Brain microvascular endothelial cell (primary cell): ENCODE results near the gene HIBADH.

Source experiments
- DNase-seq: peaks from one replicate; pipeline ENCODE4 v3.0.0-alpha.2; 2020
- H3K27ac ChIP-seq: fragments of 250-450 bp; sonication (Bioruptor Pico); 2 replicates; pipeline ENCODE4 v1.5.1; 2020; ENCODE audit warnings: mild to moderate bottlenecking, moderate library complexity
- H3K27me3 ChIP-seq: fragments of 250-450 bp; sonication (Bioruptor Pico); replicated peaks from 2 replicates; pipeline ENCODE4 v1.5.1; 2020; ENCODE audit warnings: mild to moderate bottlenecking
- H3K36me3 ChIP-seq: fragments of 250-450 bp; sonication (Bioruptor Pico); replicated peaks from 2 replicates; pipeline ENCODE4 v1.5.1; 2020; ENCODE audit warnings: mild to moderate bottlenecking
- H3K4me3 ChIP-seq: 2 replicates; pipeline ENCODE4 v1.5.1; 2011; ENCODE audit warnings: low read depth, mild to moderate bottlenecking, control low read depth, low read length, moderate library complexity
- in situ Hi-C: cut with HindIII; loops from 2 replicates; pipeline ENCODE4 v1.10.0; 2017; ENCODE audit warnings: low sequenced_read_pairs, low pct_ligation_motif_present
- TF ChIP-seq, protein P1 (sequence below): IDR thresholded peaks from 2 replicates; pipeline ENCODE4 v1.5.1; 2011; ENCODE audit warnings: low read depth, mild to moderate bottlenecking, moderate library complexity, low read length, control low read depth, inconsistent platforms; ENCODE audit errors: missing control alignments

Gene HIBADH

DNA sequence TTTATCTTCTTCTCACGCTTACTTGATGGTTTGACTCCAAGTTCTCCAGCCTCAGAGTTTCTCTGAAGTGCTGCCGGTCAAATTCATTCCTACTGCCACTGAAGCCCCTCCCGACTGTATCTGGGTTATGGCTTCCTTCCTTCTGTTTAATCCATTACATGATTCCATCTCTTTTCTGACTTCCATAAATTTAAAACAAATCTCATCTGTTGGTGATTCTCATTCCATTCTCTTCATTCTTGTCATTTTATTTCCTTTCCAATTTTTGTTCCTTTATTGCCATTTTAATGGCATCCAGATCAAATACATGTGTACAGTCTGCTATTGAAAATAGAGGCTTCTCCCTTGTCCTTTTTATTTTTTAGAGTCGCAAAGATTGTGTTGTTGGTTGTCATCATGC lies 25.4 kb upstream of the HIBADH start:
- no peak for DNase-seq
- in situ Hi-C loops, result no loop called here
- TF ChIP-seq, protein P1, sequence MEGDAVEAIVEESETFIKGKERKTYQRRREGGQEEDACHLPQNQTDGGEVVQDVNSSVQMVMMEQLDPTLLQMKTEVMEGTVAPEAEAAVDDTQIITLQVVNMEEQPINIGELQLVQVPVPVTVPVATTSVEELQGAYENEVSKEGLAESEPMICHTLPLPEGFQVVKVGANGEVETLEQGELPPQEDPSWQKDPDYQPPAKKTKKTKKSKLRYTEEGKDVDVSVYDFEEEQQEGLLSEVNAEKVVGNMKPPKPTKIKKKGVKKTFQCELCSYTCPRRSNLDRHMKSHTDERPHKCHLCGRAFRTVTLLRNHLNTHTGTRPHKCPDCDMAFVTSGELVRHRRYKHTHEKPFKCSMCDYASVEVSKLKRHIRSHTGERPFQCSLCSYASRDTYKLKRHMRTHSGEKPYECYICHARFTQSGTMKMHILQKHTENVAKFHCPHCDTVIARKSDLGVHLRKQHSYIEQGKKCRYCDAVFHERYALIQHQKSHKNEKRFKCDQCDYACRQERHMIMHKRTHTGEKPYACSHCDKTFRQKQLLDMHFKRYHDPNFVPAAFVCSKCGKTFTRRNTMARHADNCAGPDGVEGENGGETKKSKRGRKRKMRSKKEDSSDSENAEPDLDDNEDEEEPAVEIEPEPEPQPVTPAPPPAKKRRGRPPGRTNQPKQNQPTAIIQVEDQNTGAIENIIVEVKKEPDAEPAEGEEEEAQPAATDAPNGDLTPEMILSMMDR, result no peak
- no peak overlapping the region for H3K4me3 ChIP-seq
- no peak overlapping the region for H3K27ac ChIP-seq
- no peaks in the 10 kb centered on the region for H3K36me3 ChIP-seq
- H3K27me3 ChIP-seq, result no peaks in the 10 kb centered on the region

DNA sequence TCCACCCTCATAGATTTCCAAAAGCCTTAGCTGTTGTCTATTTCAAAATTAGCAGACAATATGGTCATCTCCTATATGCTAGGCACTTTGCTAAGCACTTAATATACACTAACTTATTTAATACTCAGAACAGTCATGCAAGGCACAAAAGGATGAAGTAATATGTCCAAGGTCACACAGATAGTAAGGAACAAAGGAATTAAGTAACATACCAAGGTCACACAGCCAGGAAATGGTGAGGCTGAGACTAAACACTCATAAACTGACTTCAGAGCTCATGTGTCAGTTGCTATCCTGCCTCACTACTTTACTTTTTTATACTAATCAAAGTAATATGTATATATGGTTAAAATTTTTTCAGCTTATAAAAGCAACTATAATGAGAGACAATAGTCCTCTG lies 23.6 kb upstream of the HIBADH start:
- no peak overlapping the region for H3K4me3 ChIP-seq
- H3K27me3 ChIP-seq, result no peaks in the 10 kb centered on the region
- in situ Hi-C loops, result no loop called here
- H3K36me3 ChIP-seq, result no peaks in the 10 kb centered on the region
- peak; percentile 38 for DNase-seq
- H3K27ac ChIP-seq, result no peak overlapping the region
- TF ChIP-seq, protein P1, result no peak

GRCh38 chr7:27685893-27686292 lies 23.2 kb upstream of the HIBADH start:
- Histone ChIP-seq H3K36me3 (no peaks in the 10 kb centered on the region), H3K27ac (no peak overlapping the region), H3K27me3 (no peaks in the 10 kb centered on the region), H3K4me3 (no peak overlapping the region)
- in situ Hi-C loops, result no loop called here
- no peak for DNase-seq
- TF ChIP-seq, protein P1, result no peak

GRCh38 chr7:27685209-27685608 lies 22.5 kb upstream of the HIBADH start:
- Histone ChIP-seq H3K36me3 (no peaks in the 10 kb centered on the region), H3K27ac (no peak overlapping the region), H3K4me3 (no peak overlapping the region), H3K27me3 (no peaks in the 10 kb centered on the region)
- TF ChIP-seq, protein P1, result no peak
- DNase-seq, result no peak
- in situ Hi-C loops, result no loop called here

DNA sequence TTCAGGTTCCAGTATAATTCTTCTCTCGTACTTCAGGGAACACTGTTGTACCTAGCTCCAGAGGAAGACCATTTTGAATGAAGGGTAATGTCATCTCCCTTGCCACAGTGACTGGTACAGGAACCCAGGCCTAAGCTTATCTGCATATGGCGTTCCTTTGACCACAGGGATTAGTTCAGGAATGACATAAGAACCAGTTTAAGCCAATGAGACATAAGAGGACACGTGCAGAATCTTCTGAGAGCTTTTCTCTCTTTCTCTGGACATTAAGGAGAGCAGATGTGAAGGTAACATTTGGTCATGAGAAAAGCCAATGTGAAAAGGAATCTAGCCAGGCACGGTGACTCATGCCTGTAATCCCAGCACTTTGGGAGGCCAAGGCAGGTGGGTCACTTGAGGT lies 21.8 kb upstream of the HIBADH start:
- Histone ChIP-seq H3K36me3 (no peaks in the 10 kb centered on the region), H3K4me3 (no peak overlapping the region), H3K27ac (no peak overlapping the region), H3K27me3 (no peaks in the 10 kb centered on the region)
- TF ChIP-seq, protein P1, result no peak
- in situ Hi-C loops, result no loop called here
- no peak for DNase-seq

DNA sequence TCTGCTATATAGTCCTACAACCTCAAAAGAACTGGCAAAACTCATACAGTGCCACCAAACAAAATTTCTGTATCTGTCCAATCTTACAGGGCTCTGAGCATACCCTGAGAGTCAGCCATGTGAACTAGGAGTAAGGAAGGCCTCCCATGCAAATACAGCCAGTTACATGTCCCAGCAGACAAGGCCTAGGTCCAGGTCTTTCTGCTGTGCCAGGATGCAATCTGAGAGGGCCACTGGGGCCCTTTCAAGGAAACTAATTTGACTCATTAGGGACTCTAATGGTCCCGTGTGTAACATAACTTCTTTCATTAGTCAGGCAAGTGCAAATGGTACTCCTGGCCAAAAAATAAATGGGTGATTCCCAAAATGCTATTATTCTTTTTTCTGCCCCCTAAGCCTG lies 17.9 kb upstream of the HIBADH start:
- Histone ChIP-seq H3K27ac (no peak overlapping the region), H3K36me3 (no peaks in the 10 kb centered on the region), H3K27me3 (no peaks in the 10 kb centered on the region), H3K4me3 (no peak overlapping the region)
- TF ChIP-seq, protein P1, result no peak
- in situ Hi-C loops, result no loop called here
- DNase-seq, result no peak
